GM13977 (cell line): Measurements from ENCODE around the gene EDEM3.

Experiments
- DNase-seq: peaks from one replicate; pipeline ENCODE4 v3.0.0; 2012; ENCODE audit warnings: low spot score
- in situ Hi-C: fragments of 300-500 bp; cut with MboI; formaldehyde crosslinking; loops from one replicate; pipeline ENCODE4 v1.12.0; 2022; ENCODE audit warnings: low sequenced_read_pairs, low pct_unique_long_range_greater_than_20kb, mixed read lengths, inconsistent platforms; ENCODE audit not compliant: unreplicated experiment
- TF ChIP-seq, protein P1 (sequence below): IDR thresholded peaks from 2 replicates; pipeline ENCODE4 v1.5.1; 2012; ENCODE audit warnings: mild to moderate bottlenecking, control low read depth; ENCODE audit not compliant: insufficient read depth; ENCODE audit errors: extremely low read depth, missing control alignments

EDEM3 gene

DNA sequence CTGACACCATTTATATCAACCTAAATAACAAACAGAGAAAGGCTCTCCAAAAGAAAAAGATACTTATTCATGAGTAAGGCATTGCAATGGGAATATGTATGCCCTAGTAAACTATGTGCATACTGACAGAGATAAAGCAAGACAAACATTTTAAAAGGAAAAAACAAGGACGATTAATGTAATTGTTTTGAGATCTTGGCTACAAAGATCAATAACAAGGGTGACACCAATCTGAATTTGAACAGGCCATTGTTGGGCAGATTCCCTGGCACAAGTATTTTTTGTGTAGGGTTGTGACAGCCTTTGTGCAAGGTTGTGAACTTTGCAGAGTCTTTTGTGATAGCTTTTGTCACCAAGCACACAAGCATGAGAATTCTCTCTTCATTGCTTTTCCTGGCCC lies 85.3 kb downstream of the EDEM3 start:
- no peak for DNase-seq
- TF ChIP-seq, protein P1, sequence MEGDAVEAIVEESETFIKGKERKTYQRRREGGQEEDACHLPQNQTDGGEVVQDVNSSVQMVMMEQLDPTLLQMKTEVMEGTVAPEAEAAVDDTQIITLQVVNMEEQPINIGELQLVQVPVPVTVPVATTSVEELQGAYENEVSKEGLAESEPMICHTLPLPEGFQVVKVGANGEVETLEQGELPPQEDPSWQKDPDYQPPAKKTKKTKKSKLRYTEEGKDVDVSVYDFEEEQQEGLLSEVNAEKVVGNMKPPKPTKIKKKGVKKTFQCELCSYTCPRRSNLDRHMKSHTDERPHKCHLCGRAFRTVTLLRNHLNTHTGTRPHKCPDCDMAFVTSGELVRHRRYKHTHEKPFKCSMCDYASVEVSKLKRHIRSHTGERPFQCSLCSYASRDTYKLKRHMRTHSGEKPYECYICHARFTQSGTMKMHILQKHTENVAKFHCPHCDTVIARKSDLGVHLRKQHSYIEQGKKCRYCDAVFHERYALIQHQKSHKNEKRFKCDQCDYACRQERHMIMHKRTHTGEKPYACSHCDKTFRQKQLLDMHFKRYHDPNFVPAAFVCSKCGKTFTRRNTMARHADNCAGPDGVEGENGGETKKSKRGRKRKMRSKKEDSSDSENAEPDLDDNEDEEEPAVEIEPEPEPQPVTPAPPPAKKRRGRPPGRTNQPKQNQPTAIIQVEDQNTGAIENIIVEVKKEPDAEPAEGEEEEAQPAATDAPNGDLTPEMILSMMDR: no peak
- in situ Hi-C loops: loop anchor here (25.0 kb wide), 2 partner anchors 432 to 582 kb away; no protein-coding TSS in a partner anchor

DNA sequence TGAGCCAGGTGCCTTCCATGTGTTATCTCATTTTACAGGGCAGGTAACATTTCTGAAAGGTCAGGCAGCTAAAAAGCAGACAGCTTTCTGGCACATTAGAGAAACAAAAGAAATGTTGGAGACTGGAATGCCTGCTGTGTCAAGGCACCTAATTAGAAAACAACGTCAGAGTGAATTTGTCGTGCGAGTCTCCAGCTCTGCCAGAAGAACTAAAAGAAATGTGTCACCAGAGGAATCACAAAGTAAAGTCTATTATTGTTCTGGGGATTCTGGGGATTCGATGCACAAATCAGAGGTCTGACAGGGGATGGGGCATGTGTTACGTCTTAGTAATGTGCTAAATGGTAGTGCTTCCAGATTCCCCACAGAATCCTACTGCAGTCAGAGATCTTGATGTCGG lies 89.3 kb downstream of the EDEM3 start:
- DNase-seq: no peak
- in situ Hi-C loops: loop anchor here (25.0 kb wide), 2 partner anchors 428 to 578 kb away; no protein-coding TSS in a partner anchor
- TF ChIP-seq, protein P1: no peak

DNA sequence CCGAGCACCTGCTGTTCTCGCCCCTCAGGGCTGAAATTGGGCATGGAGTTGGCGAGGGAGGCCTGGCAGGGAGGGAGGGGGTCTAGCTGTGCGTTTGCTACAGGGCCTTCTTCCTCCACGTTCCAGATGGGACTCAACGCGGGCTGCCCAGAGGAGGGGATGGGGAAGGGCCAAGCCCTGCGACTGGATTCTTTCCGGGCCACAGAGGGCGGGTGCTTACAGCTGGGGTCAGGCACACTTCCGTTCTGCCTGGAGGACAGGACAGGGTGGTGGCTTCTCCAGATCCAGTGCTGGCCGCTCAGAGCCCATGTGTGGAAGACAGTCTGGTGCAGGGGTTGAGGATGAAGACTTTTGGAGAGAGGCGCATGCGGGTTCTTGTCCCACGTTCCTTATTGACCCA lies 90.0 kb downstream of the EDEM3 start:
- TF ChIP-seq, protein P1: no peak
- no peak for DNase-seq
- in situ Hi-C loops: loop anchor here (25.0 kb wide), 2 partner anchors 427 to 577 kb away; no protein-coding TSS in a partner anchor

GRCh38 chr1:184664042-184664660 lies 90.5 kb downstream of the EDEM3 start:
- in situ Hi-C loops: loop anchor here (25.0 kb wide), 2 partner anchors 427 to 577 kb away; no protein-coding TSS in a partner anchor

GRCh38 chr1:184661801-184662200 lies 92.9 kb downstream of the EDEM3 start:
- in situ Hi-C loops: loop anchor here (25.0 kb wide), 2 partner anchors 424 to 574 kb away; no protein-coding TSS in a partner anchor
- DNase-seq: no peak
- TF ChIP-seq, protein P1: no peak

More at GRCh38 chr1:184664042-184664660, 90.5 kb downstream of the EDEM3 start:
- DNase-seq: peak; percentile 68
- TF ChIP-seq, protein P1: peak; percentile 85

DNA sequence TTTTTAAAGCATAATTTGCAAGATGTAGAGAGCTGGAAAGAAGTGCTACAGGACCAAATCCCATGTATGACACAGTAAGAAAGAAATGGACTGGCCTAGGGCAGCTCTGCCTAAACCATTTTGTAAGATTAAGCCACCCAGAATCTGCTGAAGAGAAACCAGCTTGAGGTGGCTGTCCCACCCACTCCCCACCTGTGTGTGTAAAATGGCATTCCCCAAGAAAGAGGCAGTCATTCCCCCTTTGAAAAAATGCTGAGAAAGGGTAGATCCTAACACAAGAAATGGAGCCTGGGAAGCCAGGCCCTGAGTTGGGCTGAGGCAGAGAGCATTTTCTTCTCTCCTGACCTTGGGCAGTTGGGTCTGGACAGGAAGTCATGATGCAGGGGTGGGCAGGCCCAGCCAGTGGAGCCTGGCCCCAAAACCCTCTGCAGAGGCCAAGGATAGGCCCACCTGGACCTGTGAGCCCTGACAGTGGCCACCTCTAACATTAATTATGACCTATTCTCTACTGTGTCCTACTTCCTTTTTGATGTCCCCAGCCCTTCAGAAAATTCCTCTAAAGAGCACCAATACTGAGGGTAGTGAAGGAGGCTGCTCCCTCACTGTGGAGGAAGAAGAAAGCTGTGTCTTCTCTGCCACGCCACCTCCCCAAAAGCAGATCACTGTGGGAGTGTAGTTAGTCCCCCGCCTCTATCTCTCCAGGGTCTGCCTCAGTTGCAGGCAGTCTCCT lies 94.0 kb downstream of the EDEM3 start:
- in situ Hi-C loops: loop anchor here (25.0 kb wide), 2 partner anchors 423 to 573 kb away; no protein-coding TSS in a partner anchor
- DNase-seq: no peak
- TF ChIP-seq, protein P1: no peak
